GM19468 (cell line): ENCODE results near the gene ARHGAP23.
"Not testable (repeated sequence)": the region's sequence is repeated elsewhere in the genome, so short reads cannot be mapped to it uniquely, and the experiment has no call there.

Experiments
- ATAC-seq: cut with Tn5 transposase; IDR thresholded peaks from one replicate; pipeline ENCODE4 v1.9.1; 2021; ENCODE audit warnings: mild to moderate bottlenecking, moderate library complexity, moderate number of reproducible peaks; ENCODE audit not compliant: unreplicated experiment; ENCODE audit errors: extremely low read depth

Gene ARHGAP23

DNA sequence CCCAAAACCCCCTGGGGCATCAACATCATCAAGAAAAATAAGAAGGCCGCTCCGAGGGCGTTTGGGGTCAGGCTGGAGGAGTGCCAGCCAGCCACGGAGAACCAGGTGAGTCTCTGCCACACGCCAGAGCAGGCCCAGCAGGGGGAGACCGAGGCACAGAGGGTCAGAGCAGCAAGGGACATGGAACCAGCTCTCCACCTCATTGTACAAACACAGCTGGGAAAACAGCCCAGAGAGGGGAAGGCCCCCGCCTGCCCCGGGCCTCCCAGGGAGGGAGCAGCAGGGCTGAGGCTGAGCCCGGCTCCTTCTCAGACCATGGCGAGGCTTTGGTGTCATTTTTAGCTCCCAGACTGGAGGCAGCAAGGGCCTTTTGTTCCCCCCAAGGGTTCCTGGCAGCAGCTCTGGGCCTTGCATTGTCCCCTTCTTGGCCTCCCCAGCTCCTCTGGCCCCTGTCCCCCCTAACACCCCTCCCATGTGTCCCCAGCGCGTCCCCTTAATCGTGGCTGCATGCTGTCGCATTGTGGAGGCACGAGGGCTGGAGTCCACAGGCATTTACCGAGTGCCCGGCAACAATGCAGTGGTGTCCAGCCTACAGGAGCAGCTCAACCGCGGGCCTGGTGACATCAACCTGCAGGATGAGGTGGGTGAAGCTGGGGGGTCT is 53.9 kb downstream of the ARHGAP23 start:
- not testable (repeated sequence) for ATAC-seq

DNA sequence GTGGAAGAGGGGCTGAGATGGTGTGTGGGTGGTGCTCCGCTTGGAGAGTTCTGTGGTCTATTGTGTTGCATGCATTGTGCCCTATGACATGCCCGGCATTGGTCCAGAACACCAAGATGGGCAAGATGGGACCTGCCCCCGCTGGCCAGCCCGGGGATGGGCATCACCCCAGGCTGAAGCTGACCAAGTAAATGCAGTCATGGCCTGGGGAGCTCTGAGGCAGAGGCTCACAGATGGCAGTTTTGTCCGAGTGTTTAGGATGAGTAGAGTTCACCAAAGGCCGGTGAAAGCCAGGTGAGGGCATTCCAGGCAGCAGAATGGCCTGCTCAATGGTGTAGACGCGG is 54.4 kb downstream of the ARHGAP23 start:
- not testable (repeated sequence) for ATAC-seq

DNA sequence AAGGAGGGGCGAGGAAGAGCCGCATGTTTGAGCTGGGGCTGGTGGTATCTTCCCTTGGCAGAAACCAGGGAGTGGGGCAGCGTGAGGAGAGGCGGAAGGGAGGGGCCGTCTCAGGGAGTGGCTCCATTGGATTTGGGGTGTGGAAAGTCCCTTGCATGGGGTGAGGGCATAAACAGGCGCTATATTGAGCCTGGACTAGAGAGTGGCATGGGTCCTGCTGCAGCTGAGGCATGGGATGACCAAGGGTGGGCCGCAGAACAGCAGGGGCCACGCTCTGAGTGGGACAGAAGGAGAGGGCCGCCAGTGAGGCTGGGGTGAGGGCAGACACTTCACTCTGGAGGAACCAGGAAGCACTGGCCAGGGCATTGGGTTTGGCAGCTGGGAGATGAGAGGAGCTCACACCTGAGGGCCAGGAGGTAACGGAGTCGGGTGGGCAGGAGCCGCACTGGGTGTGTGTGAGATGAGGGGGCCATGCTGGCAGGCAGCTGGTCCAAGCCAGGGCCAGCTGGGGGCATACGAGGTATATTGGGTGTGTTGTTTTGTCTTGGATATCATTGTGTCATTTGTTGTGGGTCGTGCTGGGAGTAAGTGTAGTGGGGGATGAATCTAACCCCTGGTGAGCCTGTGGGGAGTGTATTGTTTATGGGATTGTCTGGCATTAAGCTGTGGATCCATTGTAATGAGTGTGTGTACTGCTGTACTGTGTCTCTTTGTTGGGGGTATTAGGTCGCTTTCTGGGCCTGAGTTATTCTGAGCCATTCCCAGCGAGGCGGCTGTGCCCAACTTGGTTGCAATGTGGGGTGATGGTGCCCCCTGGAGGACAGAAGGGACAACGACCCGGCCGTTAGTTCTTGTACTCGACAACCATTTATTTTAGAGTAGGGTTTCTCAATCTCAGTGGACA is 56.2 kb downstream of the ARHGAP23 start:
- ATAC-seq: not testable (repeated sequence)

DNA sequence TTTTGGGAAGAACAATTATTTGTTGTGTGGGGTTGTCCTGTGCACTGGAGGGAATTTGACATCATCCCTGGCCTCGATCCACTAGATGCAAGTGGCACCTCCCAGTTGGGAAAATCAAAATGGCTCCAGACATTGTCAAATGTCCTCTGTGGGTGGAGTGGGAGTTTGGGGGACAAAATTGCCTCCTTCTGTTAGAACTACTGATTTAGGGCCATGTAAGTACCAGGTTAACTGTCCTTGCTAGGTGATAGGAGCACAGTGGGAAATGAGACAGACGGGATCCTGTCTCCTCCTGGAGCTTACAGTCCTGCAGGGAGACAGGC is 56.8 kb downstream of the ARHGAP23 start:
- no peak for ATAC-seq

DNA sequence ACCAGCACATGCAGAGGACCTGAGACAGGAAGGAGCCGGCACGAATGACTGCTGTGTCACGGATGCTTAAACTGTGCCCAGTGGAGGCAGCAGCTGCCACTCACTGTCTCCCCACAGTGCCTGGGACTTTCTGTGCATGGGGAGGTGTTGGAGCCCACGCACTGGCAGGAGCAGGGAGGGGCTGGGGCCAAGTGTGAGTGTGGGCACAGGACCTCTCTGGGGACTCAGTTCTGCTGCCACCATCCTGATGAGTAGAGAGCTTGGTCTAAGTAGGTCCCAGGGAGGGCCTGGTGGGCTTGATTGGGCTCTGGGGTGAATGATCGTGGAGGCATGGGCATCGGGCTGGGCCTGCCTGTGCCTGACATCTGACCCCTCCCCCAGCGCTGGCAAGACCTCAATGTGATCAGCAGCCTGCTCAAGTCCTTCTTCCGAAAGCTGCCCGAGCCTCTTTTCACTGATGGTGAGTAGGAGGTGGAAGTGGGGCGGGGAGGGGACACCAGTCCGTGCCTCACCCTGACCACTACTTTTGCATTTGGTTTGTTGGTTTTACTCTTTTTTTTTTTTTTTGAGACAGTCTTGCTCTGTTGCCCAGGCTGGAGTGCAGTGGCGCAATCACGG is 57.5 kb downstream of the ARHGAP23 start:
- not testable (repeated sequence) for ATAC-seq

DNA sequence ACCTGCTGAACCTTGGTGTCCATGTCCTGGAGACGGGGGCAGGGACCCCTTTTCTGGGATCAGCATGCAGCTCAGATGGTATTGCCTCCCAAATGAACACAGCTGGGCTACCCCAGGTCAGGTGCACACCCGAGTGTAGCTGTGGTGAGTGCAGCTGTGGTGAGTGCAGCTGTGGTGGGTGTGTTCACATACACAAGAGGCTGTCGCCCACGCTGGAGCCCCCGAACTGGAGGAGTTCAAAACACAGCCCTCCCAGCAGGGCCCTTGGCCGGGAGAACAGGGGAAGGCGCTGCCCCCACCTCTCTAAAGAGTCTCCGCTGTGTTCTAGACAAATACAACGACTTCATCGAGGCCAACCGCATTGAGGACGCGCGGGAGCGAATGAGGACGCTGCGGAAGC is 61.5 kb downstream of the ARHGAP23 start:
- ATAC-seq: not testable (repeated sequence)

DNA sequence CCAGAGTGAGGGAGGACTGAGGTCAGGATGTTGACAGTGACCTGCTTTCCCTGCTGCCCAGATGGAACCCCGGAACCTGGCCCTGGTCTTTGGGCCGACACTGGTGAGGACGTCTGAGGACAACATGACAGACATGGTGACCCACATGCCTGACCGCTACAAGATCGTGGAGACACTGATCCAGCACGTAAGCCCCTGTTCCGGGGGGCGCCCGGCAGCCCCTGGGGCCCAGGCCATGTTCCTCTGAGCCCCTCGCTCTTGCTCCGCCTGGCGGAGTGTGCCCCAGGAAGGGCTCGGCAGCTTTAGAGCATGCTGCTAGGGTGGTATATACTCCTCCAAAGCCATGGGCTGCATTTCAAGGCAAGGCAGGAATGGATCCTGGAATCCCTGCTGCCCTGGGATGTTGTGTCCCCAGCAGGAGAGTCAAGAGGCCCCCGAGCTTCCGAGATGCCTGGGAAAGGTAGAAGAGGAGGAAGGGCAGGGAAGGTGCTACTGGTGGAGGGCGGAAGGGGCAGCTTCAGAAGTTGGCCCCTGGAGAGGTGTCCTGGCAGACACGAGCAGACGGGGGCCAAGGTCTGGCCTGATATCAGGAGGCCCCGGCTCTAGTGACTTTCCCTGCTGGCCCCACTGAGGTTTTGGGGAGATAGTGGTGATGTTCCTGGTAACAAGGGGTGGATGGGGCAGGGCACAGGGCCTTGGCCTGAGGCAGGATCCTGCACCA is 63.2 kb downstream of the ARHGAP23 start:
- ATAC-seq: not testable (repeated sequence)

DNA sequence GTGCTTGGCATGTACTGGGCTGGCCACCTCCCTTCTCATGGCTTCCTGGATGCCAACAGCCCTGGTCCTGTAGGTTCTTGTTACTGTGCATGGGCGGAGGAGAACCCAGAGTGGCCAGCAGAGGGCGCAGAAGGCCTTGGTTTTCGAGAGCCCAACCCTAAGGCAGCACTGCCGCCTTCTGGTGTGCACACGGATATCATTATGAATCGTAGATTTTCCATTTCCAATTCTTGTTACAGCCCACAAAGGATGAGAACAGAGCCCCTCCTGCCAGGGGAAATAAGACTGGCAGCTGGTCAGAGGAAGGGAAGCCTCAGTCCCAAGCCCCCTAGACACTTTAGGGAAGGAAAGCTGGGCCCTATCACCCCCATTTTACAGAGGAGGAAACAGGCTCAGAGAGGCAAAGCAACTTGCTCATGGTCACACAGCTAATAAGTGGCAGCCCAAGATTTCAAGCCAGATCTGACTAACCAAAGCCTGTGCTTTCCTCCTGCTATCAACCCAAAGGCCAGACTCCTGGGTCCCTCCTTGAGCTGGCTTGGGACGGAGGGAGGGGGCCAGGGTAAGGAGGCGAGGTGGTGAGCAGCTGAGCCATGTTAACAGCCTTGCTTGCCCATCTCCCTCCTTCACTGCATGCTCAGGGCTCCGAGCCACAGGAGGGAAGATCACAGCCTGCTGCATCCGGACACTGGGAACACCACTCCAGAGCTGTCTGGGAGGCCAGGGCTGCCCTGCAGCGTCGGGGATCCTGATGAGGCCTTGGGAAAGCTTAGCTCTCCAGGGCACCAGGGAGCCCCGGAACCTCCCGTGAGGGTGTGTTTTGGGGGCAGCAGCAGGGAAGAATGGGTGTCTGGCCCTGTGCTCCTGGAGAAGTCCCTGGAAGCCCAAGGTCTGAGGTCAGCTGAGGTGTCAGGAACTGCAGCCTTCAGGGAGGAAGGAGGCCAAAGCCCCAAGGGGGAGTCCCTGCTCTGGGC is 64.1 kb downstream of the ARHGAP23 start:
- not testable (repeated sequence) for ATAC-seq

DNA sequence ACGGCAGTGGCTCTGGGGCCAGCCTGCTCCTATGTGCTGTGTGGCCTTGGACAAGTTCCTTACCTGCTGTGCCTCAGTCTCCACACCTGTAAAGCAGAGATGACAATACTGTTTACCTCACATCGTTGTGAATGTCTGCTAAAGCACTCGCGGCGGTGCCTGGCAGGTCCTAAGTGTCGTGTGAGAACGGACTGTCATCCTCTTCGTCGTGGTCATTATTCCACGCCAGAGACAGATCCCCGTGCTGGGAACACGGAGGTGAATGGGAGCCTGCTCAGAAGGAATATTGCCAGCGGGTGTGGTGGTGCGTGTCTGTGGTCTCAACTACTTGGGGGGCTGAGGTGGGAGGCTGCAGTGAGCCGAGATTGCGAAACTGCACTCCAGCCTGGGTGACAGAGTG is 65.9 kb downstream of the ARHGAP23 start:
- not testable (repeated sequence) for ATAC-seq

DNA sequence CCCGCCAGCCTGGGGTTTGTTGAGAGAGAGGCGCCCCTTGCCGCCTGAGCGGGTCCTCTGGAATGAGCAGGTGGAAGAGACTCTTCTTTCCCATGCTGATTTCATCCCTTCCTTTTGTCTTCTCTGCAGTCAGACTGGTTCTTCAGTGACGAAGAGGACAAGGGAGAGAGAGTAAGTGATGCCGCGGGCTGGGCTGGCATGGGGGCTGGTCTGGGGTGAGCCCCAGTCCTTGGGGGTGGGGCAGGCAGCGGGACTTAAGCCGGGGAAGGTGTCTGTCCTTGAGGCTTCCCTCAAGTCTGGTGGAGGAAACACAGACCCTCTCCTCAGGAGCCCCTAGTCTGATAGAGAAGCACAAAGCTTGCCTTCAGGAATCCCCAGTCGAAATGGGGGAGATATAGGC is 69.4 kb downstream of the ARHGAP23 start:
- ATAC-seq: not testable (repeated sequence)

DNA sequence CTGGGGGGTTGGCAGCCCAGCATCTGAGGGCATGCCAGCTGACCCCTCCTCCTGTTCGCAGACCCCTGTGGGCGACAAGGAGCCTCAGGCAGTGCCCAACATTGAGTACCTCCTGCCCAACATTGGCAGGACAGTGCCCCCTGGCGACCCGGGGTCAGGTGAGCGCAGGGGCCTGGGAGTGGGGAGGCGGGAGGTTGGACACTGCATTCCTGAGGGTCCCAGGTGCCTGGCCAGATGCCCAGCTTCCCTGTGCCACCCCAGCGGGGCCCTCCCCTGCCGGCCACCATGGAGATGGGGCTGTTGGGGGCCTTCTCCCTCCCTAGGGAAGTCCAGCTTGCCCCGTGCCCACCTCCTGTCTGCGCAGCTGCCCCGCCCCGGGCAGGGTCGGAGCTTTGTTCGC is 70.1 kb downstream of the ARHGAP23 start:
- ATAC-seq: no peak

DNA sequence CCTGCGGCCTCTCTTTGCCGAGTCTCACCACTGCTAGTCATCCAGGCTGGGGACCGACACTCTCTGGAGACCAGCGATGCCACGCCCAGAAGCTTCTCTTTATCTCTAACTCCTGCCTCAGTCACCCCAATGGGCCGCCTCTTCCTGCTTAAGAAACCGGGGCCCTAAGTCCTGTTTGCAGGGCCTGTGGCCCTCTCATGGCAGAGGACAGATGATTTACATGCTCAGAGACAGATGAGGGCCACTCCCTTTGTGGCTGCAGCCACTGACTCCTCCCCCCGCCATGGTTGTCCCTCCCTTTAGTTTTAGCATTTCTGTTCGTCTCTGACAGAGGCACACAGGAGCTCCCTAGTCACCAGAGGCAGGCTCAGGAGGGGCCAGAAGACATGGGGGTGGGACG is 71.0 kb downstream of the ARHGAP23 start:
- ATAC-seq: not testable (repeated sequence)

DNA sequence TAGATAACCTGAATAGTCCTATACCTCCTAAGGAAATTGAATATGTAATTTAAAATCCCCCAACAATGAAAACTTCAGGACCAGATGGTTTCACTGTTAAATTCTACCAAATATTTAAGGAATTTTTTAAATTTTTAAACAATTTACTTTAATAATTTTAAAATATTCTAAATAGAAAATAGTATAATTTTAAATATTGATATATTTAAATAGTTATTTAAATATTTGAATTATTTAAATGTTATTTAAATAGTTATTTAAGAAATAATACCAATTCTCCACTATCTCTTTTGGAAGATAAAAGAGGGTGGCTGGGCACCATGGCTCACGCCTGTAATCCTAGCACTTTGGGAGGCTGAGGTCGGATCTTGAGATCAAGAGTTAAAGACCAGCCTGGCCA is 73.5 kb downstream of the ARHGAP23 start:
- not testable (repeated sequence) for ATAC-seq

DNA sequence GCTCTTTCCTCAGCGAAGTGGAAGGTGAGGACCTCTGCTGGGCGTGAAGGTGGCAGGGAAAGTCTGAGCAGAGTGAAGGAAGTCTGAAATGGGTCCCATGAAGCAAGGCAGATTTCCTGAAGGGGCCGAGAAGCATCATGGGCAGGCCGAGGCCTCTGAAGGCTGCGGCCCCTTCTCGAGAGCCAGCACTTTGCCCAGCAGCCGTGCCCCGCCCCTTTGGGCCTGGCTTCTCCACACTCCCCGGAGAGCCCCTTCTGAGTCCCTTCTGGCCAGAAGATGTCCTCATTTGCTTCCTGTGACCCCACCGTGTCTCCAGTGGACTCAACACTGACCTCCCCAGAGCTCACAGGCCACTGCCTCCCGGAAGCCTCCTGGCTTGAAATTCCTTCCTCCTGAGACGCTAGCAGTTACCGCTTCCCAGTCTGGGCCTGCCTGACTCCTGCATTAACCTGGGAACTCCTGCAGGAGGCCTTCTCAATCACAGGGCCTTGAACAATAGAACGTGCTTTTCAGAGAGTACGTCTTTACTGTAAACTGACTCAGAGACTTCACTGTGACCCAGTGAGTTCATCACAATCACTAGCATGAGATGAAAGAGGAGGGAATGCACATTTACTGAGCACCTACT is 75.1 kb downstream of the ARHGAP23 start:
- not testable (repeated sequence) for ATAC-seq

DNA sequence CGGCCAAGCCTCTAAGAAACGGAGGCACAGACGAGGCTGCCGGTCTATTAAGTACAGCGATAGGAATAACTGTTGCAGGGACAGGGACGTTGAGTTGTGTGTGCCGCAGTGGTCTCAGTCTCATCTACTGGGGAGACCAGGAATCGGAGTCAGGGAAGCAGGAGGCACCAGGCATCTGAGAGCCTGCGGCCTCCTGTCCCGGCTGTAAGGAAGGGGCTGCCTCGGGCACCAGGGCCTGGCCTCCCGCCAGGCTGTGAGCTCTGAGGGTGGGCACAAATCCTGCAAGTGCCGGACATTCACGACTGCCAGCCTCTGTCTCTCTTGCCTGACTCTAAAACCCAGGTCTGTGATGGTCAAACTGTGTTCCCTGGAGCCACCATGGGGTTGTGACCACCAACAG is 76.0 kb downstream of the ARHGAP23 start:
- no peak for ATAC-seq

DNA sequence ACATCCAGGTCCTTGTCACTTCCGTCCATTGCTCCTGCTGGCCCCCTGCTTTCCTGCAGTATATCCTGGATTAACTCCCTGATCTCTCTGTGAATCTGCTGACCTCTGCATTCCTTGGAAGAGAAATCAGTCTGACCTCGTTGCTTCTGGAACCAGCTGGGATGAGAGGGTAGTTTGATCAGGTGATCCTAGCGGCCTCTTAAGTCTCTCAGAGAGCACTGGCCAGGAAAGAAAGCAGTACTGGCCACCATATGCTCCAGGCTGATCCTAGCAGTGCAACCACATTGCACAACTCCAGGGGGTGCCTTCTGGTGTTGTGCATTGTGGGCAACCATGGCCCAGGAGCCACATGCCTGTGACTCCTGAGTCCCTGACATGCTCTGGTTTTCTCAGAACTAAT is 79.2 kb downstream of the ARHGAP23 start:
- ATAC-seq: no peak

DNA sequence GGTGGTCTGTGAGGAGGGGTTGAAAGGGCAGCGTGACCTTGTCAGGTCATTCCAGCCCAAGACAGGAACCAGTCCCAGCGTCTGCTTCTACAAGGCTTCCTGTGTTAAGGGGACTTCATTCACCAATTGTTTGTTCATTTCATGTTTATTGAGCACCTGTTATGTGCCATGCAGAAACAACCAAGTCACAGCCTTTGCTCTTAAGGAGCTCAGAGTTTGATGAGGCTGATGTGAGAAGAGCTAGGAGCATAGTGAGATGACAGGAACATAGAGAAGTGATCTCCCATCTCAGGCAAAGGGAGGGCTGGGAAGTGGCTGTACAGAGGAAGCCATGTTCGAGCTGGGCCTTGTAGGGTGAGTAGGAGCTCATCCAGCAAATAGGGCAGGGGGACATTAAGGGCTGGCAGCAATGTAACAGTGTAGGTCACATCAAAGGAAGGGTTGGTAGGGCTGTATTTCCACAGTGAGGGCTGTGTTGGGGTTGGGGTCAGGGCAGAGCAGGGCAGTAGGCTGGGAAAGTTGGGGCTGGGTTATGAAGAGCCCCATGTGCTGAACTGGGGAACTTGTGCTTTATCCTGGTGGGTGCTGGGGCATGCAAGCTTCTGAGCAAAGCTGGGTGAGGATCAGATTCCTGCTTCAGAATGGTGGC is 79.8 kb downstream of the ARHGAP23 start:
- ATAC-seq: no peak

DNA sequence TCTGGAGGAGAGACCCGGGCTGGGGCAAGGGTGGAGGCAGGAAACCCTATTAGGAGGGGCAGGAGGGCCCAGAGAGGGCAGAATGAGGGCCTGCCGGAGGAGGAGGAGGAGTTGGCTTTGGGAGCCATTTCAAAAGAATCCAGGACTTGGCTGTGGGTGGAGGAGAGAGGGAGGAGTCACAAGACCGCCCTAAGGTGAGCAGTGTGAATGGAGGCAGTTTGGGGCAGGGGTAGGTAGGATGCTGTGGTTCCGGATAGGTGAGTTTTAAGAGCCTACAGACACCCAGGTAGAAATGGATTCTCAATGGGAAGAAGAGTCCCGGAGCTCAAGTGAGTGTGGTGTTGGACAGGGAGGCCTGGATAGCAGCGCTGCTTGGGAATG is 80.3 kb downstream of the ARHGAP23 start:
- no peak for ATAC-seq
